ENCODE measurements around the gene ACADL.
"Not testable (repeated sequence)": the region's sequence is repeated elsewhere in the genome, so short reads cannot be mapped to it uniquely, and the experiment has no call there.

The ACADL gene

GRCh38 chr2:210180477-210180876, 44.8 kb downstream of the ACADL start:
- Histone ChIP-seq H2AFZ (no peak overlapping the region), H3K4me2 (ENCODE audit: low read length) (no peak overlapping the region), H3K4me3 (ENCODE audit: low read depth, low read length) (no peak overlapping the region), H3K9ac (peak overlapping the region; percentile 7), H3K27me3 (ENCODE audit: control insufficient read depth, insufficient read depth, low read length) (no peaks in the 10 kb centered on the region), H3K79me2 (peaks cover 12% of the 10 kb centered on the region), H3K27ac (peak overlapping the region; percentile 100), H3K4me1 (peaks cover 57% of the 10 kb centered on the region), H3K9me3 (ENCODE audit: control insufficient read depth, low read length) (no peaks in the 10 kb centered on the region), H3K36me3 (ENCODE audit: control insufficient read depth, insufficient read depth, low read length) (no peaks in the 10 kb centered on the region)
- TF ChIP-seq CTCF (IDR thresholded peaks at IDR 0.05), result no peak

GRCh38 chr2:210179351-210179990, 45.8 kb downstream of the ACADL start:
- Histone ChIP-seq H3K4me3 (ENCODE audit: low read depth, low read length) (peak overlapping the region; percentile 2), H3K27me3 (ENCODE audit: control insufficient read depth, insufficient read depth, low read length) (no peaks in the 10 kb centered on the region), H3K27ac (peak overlapping the region; percentile 100), H3K4me2 (ENCODE audit: low read length) (peak overlapping the region; percentile 32), H3K9ac (peak overlapping the region; percentile 6), H3K36me3 (ENCODE audit: control insufficient read depth, insufficient read depth, low read length) (no peaks in the 10 kb centered on the region), H3K4me1 (peaks cover 63% of the 10 kb centered on the region), H2AFZ (no peak overlapping the region), H3K79me2 (peaks cover 17% of the 10 kb centered on the region), H3K9me3 (ENCODE audit: control insufficient read depth, low read length) (peaks cover under 1% of the 10 kb centered on the region)
- TF ChIP-seq CTCF (IDR thresholded peaks at IDR 0.05), result no peak

DNA sequence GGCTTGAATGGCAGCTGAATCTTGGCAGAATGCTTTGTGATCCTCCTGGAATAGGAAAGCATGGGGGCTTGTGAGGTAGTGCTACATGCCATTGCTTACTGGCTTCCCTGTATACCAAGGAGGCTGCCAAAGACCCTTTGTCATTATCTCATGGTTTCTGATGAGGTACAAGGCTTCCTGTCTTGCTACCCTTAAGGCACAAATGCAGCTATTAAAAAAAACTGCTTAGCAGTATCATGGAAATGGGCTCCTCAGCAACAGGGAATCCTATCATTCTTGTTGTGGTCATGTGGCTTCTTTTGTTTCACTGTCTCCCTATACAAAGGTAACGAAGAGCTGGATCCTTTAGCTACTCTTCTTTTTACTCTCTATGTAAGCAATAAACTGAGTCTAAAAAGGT, 47.5 kb downstream of the ACADL start:
- peaks cover 17% of the 10 kb centered on the region for H3K79me2 ChIP-seq
- H3K9ac ChIP-seq, result no peak overlapping the region
- H2AFZ ChIP-seq, result no peak overlapping the region
- no peak overlapping the region for H3K4me3 ChIP-seq (ENCODE audit: low read depth, low read length)
- no peaks in the 10 kb centered on the region for H3K27me3 ChIP-seq (ENCODE audit: control insufficient read depth, insufficient read depth, low read length)
- peaks cover 4% of the 10 kb centered on the region for H3K9me3 ChIP-seq (ENCODE audit: control insufficient read depth, low read length)
- H3K36me3 ChIP-seq (ENCODE audit: control insufficient read depth, insufficient read depth, low read length), result no peaks in the 10 kb centered on the region
- peaks cover 65% of the 10 kb centered on the region for H3K4me1 ChIP-seq
- peak overlapping the region; percentile 100 for H3K27ac ChIP-seq
- no peak for TF ChIP-seq CTCF (IDR thresholded peaks at IDR 0.05)
- peak overlapping the region; percentile 27 for H3K4me2 ChIP-seq (ENCODE audit: low read length)

GRCh38 chr2:210177115-210177514, 48.1 kb downstream of the ACADL start:
- not testable (repeated sequence) for H3K4me2 ChIP-seq (ENCODE audit: low read length); H3K36me3 ChIP-seq (ENCODE audit: control insufficient read depth, insufficient read depth, low read length); H3K9me3 ChIP-seq (ENCODE audit: control insufficient read depth, low read length); H3K27me3 ChIP-seq (ENCODE audit: control insufficient read depth, insufficient read depth, low read length); H3K9ac ChIP-seq; H2AFZ ChIP-seq; H3K4me3 ChIP-seq (ENCODE audit: low read depth, low read length)
- peaks cover 59% of the 10 kb centered on the region for H3K4me1 ChIP-seq
- H3K27ac ChIP-seq, result peak overlapping the region; percentile 100
- peaks cover 14% of the 10 kb centered on the region for H3K79me2 ChIP-seq

GRCh38 chr2:210174086-210174485, 51.2 kb downstream of the ACADL start:
- Histone ChIP-seq H3K27me3 (ENCODE audit: control insufficient read depth, insufficient read depth, low read length) (no peaks in the 10 kb centered on the region), H3K79me2 (peaks cover 25% of the 10 kb centered on the region)
- no peak for TF ChIP-seq CTCF (IDR thresholded peaks at IDR 0.05)

More at GRCh38 chr2:210174086-210174485, 51.2 kb downstream of the ACADL start:
- Histone ChIP-seq H2AFZ (no peak overlapping the region), H3K9me3 (ENCODE audit: control insufficient read depth, low read length) (peaks cover 4% of the 10 kb centered on the region), H3K27ac (peak overlapping the region; percentile 100), H3K4me3 (ENCODE audit: low read depth, low read length) (peak overlapping the region; percentile 98), H3K36me3 (ENCODE audit: control insufficient read depth, insufficient read depth, low read length) (peaks cover 4% of the 10 kb centered on the region), H3K4me1 (peaks cover 33% of the 10 kb centered on the region), H3K9ac (peak overlapping the region; percentile 25), H3K4me2 (ENCODE audit: low read length) (peak overlapping the region; percentile 72)
